NB4 (cell line): ENCODE measurements around the gene ANG.

ENCODE experiments used
- DNase-seq: peaks from one replicate; pipeline ENCODE4 v3.0.0; 2010; ENCODE audit warnings: low read depth
- H3K4me3 ChIP-seq: one replicate; pipeline ENCODE4 v1.5.1; 2011; ENCODE audit warnings: mild to moderate bottlenecking, low read depth, low read length, moderate library complexity
- CTCF ChIP-seq: IDR thresholded peaks from one replicate; pipeline ENCODE4 v1.5.1; 2012; ENCODE audit warnings: low read depth, low read length
- MAX ChIP-seq: IDR thresholded peaks from 2 replicates; pipeline ENCODE4 v1.6.1; 2011; ENCODE audit warnings: low read depth, low read length
- MYC ChIP-seq: IDR thresholded peaks from 2 replicates; pipeline ENCODE4 v1.6.1; 2011; ENCODE audit warnings: low read depth, low read length
- POLR2A ChIP-seq: IDR thresholded peaks from 2 replicates; pipeline ENCODE4 v1.6.1; 2011; ENCODE audit warnings: mild to moderate bottlenecking; ENCODE audit not compliant: insufficient read length; ENCODE audit errors: extremely low read depth

ANG gene

GRCh38 chr14:20690848-20691640 is 2.5 kb downstream of the ANG start:
- peak; percentile 74 for DNase-seq
- no peak for TF ChIP-seq MAX
- peak; percentile 78 for TF ChIP-seq CTCF
- no peak overlapping the region for H3K4me3 ChIP-seq

- DNase-seq = no peak
- H3K4me3 ChIP-seq = no peak overlapping the region
- TF ChIP-seq POLR2A (no peak), MAX (no peak), CTCF (no peak), MYC (no peak)
Measured at GRCh38 chr14:20692116-20692751, 3.7 kb downstream of the ANG start.

GRCh38 chr14:20696764-20697163 is 8.2 kb downstream of the ANG start:
- H3K4me3 ChIP-seq = no peak overlapping the region
- no peak for TF ChIP-seq CTCF
- TF ChIP-seq POLR2A = no peak
- TF ChIP-seq MAX = no peak
- no peak for TF ChIP-seq MYC
- DNase-seq = no peak

GRCh38 chr14:20697273-20698017 is 8.9 kb downstream of the ANG start:
- DNase-seq = peak; percentile 77
- H3K4me3 ChIP-seq = no peak overlapping the region
- no peak for TF ChIP-seq MYC
- TF ChIP-seq CTCF = peak; percentile 75
- no peak for TF ChIP-seq MAX
- no peak for TF ChIP-seq POLR2A

- TF ChIP-seq MYC (no peak), MAX (no peak), POLR2A (no peak), CTCF (no peak)
- DNase-seq = no peak
- no peak overlapping the region for H3K4me3 ChIP-seq
Measured at GRCh38 chr14:20698018-20698329, 9.4 kb downstream of the ANG start.
